GM18858 (cell line): ENCODE data around the gene PPP4R2.

Experiments used
- ATAC-seq: cut with Tn5 transposase; IDR thresholded peaks from one replicate; pipeline ENCODE4 v1.9.1; 2021; ENCODE audit not compliant: unreplicated experiment

Gene PPP4R2, protein sequence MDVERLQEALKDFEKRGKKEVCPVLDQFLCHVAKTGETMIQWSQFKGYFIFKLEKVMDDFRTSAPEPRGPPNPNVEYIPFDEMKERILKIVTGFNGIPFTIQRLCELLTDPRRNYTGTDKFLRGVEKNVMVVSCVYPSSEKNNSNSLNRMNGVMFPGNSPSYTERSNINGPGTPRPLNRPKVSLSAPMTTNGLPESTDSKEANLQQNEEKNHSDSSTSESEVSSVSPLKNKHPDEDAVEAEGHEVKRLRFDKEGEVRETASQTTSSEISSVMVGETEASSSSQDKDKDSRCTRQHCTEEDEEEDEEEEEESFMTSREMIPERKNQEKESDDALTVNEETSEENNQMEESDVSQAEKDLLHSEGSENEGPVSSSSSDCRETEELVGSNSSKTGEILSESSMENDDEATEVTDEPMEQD

GRCh38 chr3:72996473-72997333 lies at the start of gene PPP4R2:
PPP4R2 (plus strand) TSS chr3:72996811; CDS start chr3:72997038, 227 bp downstream.
- ATAC-seq = peak; percentile 81

DNA sequence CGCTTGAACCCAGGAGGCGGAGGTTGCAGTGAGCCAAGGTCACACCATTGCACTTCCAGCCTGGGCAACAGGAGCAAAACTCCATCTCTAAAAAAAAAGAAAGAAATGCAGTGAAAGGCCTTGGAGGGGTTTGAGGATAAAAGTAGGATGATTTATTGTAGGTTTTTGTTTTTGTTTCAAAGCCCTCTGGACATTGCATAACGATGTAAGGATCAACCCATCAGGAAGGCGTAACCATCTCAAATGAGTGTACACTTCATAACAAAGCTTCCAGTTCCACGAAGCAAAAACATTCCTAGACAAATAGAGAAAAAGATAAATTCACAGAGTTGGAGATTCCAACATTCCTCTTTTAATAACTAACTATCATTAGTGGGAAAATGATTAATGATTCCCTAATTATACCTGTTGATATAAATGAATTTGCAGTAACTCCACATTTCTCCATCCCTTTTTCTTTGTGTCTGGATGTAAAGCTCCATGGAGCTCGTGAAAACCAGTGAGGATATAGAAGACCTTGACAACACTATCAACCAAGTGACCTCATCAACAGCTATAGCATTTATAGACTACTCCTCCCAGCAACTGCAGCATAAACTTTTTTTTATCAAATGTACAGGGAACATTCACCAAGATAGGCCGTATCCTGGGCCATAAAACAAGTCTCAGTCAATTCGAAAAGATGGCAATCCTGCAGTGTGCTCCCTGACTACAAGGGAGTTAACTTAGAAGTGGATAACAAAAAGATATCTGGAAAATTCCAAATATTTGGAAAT lies 48.7 kb upstream of the PPP4R2 start:
- no peak for ATAC-seq

DNA sequence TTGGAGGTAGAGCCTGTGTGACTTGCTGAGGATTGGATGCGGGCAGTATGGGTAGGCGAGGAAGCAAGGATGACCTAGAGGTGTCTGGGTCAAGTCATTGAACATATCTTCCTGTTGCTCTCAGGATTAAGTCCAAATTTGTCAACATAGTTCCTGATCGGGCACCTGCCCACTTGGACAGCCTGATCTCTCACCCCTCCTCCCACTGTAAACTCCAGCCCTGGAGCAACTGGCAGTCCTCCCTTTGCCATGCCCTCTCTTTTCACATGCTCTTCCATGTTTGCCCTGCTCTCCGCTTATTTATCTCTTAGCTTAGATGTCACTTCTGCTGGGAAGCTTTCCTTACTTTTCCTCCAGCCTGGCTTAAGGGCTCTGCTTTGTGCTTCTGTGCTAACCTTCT lies 47.6 kb upstream of the PPP4R2 start:
- no peak for ATAC-seq

- no peak for ATAC-seq
Observed at GRCh38 chr3:72950372-72950771, 46.2 kb upstream of the PPP4R2 start.

GRCh38 chr3:72950801-72951200 lies 45.8 kb upstream of the PPP4R2 start:
- ATAC-seq = no peak

DNA sequence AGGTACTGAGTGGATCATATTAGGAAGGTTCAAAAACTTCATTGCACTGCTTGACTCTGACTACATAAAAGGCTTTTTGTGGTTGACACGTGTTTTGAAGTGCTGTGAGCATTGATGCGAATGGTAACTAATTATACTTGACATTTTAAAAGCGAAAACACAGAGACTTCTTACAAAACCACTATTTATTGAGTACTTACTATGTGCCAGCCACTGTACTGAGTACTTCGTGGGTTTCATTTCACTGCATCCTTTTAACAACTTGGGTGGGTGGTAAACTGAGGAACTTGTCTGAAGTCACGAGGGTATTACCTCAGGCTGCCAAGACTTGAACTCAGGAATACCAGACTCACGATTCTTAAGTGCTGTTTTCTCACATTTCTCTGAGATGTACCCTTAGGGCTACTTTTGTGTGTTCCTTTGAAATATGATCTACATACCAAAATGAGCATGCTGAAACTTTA lies 45.3 kb upstream of the PPP4R2 start:
- ATAC-seq = peak; percentile 62

DNA sequence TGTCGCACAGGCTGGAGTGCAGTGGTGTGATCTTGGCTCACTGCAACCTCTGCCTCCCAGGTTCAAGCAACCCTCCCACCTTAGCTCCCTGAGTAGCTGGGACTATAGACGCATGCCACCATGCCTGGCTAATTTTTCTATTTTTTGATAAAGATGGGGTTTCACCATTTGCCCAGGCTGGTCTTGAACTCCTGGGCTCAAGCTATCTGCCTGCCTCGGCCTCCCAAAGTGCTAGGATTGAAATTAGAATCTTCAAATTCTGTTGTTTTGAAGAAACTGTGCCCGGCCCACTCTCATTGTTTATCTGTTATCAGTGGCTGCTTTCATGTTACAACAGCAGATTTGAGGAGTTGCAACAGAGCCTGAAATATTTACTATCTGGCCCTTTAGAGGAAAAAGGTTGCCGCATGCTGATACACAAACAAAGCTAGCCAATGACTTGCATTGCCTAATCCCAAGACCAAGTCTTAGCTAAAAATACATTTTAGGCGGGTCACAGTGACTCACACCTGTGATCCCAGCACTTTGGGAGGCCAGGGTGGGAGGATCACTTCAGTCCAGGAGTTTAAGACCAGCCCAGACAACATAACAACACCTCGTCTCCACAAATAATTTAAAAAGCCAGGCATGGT lies 43.2 kb upstream of the PPP4R2 start:
- ATAC-seq = no peak

- no peak for ATAC-seq
Observed at GRCh38 chr3:72957297-72957696, 39.3 kb upstream of the PPP4R2 start.

DNA sequence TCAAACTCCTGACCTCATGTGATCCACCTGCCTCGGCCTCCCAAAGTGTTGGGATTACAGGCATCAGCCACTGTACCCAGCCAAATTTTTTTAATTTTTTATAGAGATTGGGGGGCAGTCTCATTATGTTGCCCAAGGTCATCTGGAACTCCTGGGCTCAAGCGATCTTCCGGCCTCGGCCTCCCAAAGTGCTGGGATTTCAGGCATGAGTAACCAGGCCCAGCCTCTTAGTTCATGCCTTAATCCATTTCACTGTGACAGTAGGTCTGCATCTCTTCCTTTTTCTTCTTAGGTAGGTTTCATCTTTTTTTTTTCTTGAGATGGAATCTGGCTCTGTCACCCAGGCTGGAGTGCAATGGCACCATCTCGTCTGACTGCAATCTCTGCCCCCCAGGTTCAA lies 37.3 kb upstream of the PPP4R2 start:
- ATAC-seq = no peak

GRCh38 chr3:72960812-72961518 lies 35.6 kb upstream of the PPP4R2 start:
- no peak for ATAC-seq

DNA sequence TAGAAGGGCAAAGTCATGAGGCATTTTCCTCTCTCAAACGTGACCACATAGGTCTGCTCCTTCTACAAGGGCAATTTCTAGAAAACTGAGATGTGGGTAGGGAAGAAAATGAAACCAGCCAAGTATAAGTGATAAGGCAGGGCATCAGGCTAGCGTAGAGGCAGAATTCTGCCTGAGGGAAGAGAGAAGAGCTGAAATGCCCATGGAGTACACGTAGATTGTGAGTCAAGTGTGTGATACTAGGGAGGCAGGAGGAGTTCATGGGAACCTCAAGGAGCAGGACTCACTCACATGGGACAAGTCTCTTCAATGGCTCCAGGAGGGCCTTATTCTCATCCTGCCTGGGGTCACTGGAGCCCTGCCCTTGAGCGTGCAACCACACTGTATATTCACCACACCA lies 34.9 kb upstream of the PPP4R2 start:
- ATAC-seq = no peak

- no peak for ATAC-seq
Observed at GRCh38 chr3:72962317-72962716, 34.3 kb upstream of the PPP4R2 start.

DNA sequence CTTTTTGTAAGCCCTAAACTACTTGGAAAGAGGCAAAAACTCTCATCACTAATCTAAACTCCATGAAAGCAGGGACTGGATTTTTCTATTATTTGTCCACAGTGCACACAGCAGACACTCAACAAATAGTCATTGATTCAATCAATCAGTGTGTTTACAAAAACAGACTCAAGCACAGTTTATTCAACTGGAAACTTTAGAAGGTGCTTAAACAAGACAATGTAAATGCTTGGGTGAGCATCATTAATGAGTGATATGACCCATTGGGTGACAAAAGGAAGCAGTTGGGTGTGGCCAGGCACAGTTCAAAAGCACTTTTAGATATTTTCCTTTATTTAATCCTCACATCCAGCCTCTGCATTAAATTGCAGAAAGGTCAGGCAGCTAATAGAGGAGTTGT lies 32.0 kb upstream of the PPP4R2 start:
- ATAC-seq = no peak

DNA sequence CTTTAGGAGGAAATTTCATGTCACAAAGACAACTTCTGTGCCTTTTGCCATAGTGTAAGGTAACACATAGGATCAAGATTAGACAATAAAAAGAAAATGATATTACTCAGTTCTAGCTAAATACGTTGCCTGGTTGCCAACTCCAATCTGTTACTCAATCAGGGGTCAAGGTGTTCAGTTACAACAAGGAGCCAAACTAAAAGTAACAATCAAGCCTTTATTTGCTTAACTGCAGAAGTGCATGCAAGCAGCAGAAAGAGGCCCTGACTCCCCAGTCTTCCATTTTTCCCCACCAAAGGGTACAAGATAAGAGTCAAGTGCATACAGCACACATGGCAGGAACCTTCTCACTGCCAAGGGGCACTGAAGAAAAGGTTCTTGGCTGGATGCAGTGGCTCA lies 28.3 kb upstream of the PPP4R2 start:
- no peak for ATAC-seq

DNA sequence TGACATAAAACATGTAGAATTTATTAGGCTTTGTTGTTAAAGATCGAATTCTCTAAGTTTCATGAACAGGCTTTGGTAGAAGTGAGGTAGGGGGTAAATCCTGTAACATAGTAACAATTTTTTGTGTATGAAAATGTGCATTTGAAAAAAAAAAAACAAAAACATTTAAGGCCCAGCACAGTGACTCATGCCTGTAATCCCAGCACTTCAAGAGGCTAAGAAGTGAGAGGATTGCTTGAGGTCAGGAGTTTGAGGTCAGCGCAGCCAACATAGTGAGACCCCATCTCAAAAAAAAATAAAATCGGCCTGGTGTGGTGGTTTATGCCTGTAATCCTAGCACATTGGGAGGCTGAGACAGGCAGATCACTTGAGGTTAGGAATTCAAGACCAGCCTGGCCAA lies 26.8 kb upstream of the PPP4R2 start:
- ATAC-seq = no peak

GRCh38 chr3:72970942-72971341 lies 25.7 kb upstream of the PPP4R2 start:
- no peak for ATAC-seq

DNA sequence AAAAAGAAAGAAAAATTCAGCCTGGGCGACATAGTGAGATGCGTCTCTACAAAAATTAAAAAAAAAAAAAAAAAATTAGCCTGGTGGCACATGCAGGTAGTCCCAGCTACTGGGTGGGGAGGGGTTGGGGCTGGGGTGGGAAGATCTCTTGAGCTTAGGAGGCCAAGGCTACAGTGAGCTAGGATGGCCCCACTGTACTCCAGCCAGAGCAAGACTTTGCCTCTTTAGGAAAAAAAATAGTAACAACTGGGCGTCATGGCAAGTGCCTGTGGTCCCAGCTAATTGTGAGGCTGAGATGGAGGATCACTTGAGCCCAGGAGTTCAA lies 23.9 kb upstream of the PPP4R2 start:
- ATAC-seq = no peak

DNA sequence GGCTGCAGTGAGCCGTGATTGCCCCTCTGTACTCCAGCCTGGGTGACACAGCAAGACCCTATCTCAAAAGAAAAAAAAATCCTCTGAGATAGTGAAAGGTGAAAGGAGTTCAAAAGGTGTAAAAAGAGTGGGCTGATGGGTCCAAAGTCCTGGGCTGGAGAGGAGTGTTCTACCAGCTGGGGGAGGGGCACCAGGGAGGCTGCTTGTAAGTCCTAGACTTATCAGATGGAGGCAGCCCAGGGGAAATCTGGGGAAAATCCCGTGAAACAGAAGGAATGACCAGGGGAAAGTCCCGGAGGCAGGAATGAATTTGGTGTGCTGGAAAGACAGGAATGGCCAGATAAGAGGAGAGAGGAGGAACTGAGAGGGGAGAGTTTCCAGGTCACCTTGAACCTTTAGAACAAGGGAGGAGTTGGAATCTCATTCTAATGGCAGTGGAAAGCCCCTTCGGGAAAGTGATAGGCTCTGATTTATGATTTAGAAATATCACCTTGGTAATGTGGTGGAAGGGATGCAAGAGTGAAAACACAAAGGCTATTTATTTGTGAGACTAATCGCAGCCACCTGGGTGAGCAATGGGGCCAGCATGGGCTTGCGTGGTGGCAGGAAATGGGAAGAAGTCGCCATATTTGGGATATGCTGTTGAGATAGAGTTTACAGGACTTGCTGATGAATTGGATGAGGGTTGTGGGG lies 23.4 kb upstream of the PPP4R2 start:
- ATAC-seq = no peak

- no peak for ATAC-seq
Observed at GRCh38 chr3:72973786-72974185, 22.8 kb upstream of the PPP4R2 start.

- ATAC-seq = no peak
Observed at GRCh38 chr3:72974956-72975355, 21.7 kb upstream of the PPP4R2 start.
